Activated CD4-positive, alpha-beta T cell treated with anti-CD3 and anti-CD28 coated beads, Interleukin-2, amount 50 U/mL, for 1 hour (primary cell): ENCODE results near the gene SRBD1.
"Not testable (repeated sequence)": the region's sequence is repeated elsewhere in the genome, so short reads cannot be mapped to it uniquely, and the experiment has no call there.

Experiments
- DNase-seq: peaks from one replicate; pipeline ENCODE4 v3.0.0-alpha.2; 2020

Gene SRBD1

DNA sequence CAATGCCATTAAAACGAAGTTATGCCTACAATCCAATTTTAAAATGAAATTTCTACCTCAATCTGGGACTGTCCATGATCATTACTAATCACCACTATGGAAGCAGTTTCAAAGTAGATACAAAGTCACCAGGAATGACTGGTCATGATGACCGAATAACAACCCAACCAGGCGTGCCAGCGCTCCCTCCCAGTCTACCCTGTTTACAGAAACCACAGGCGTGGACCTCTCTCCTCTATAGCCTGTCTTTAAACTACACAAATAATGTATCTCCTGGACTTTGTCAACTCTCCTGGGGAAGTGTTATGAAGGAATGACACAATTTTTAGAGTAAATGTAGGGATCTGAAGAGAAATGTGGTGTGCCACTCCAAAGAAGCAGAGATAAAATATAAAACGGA, 150.2 kb downstream of the SRBD1 start:
- DNase-seq = no peak

DNA sequence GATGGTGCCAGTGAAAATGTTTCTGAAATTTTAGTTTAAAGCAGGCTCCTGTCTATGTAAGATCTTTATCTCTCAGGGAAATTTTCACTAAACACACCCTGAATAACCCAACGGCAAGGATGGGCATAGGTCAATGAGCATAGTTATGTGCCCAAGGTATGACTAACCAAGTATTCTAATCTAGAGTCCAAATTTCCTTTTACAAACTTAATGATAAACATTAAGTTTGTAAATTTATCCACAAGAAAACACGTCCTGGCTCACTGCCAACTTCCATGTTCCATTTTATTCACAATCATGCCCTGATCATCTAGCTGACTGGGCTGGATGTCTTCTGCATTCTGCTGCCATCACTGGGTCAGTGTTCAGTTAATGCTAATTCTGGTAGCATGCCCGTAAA, 151.2 kb downstream of the SRBD1 start:
- no peak for DNase-seq

DNA sequence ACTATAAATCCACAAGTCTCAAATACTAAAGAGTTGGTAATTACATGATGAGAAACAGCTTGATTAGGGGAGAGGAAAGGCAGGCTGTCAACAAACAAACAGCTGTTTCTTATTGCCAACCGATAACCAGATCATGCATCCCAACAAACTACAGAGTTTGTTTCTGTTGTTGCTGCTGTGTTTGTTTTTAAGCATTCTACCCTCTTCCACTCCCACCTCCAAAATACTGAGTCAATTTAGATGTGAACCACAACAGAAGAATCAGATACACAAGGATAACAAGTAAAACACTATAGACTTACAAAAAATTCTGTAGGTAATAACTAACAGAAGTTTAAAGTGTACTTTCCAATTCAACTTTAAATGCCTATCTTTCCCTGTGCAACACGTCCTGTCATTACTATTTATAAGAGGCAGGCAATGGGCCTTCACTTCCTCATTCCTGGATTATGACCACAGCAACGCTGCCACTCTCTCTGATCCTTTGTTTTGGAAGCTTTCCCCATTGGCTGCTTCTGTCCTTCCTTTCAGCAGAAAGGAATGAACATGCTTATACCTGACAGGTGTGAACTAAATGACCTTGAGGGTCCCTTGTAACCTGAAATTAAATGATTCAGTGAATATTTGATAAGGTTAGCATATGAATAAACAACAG, 152.0 kb downstream of the SRBD1 start:
- no peak for DNase-seq

DNA sequence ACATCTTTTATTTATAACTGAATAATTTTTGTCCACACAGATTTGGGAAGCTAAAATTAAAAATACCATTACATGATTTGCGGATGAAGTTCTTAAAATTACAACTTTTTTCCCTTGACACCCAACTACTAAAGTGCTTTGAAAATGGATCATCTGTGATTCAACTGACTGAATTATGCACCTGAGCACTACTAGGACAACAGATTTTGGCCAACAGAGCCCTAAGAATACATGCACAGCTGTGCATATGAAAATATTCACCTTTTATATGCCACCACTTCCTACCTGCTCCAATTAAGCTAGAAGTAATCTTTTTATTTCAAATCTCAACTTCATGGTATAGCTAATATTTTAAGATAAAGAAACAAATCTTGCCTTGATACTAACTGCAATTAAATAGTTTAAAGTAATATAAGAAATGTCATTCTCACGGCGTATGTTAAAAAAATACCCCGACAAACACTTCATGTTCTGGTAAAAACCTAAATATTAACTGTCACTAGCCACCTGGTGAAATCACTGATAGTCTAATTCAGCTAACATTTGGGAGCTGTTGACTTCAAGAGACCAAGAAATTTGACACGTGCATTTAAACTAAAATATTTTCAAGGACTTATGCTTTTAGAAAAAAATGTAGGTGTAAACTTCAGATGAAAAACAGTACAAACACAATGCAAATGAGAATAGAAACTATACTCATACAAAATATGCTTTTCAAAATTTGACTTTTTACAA, 153.7 kb downstream of the SRBD1 start:
- no peak for DNase-seq

DNA sequence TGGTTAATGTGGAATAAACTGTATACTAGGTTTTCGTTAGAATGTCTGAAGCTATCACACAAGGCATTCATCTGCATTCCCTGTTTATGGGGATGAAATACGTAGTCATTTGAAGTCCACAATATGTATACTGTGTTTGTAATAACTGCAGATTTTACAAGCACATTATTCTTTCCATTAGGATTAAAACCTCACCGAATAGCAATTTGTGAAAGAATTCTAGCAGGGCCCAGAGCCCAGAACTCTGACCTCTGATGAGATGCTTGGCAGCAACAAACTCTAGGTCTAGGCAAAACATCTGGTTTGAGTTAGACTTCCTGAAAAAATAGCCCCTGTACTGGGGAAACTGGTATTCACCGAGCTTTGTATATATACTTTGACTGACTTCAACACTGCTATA, 158.2 kb downstream of the SRBD1 start:
- no peak for DNase-seq

DNA sequence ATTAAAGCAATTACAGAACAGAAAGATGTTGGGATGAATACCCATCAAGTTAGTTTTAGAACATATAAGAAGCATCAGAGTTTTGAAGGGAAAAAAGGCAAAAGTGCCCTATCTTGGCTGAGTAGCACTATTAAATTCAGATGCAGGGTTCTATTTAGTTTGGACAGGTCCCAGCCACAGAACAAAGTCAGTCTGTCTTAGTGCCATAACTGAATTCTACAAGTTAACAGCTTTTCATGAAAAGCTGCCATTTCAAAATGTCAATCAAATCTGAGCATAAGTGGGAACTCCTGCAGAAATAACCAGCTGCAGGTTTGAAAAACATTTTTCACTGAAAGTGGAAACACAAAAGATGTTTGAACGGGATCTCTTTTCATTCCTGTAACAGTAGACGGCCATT, 160.4 kb downstream of the SRBD1 start:
- DNase-seq = no peak

DNA sequence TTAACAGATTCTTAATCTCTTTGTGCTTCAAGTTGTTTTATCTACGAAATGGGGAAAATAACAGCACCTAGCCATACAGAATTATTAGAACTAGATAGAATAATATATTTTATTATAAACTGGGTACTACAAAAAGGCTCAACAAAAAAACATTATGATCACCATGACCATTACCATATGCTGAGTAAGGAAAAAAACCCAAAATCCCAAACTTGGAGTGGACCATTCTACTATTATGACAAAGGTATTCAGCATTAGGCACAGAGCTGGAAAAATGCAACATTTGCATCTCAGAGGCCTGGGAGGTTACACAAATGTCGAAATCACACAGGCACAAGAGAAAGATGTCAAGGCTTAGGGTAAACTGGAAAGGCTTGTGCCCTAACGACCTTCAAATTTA, 162.8 kb downstream of the SRBD1 start:
- no peak for DNase-seq

DNA sequence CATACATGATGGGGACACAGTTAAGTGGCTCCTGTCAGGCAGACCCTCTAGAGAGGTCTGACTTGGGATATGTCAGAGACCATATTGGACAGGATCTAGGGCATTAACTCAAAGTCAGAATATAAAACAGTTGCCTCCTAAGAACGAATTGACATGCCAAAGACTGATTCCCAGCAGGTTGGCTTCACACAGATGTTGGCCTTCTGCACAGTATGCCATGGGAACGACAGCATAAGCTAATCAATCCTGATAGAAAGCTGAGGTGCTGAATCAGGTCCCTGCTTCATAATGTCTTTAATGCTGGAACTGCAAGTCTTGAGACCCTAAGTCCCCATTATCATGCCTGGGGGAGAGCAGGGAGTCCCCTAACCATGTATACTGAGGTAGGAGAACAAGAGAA, 165.1 kb downstream of the SRBD1 start:
- DNase-seq = no peak

DNA sequence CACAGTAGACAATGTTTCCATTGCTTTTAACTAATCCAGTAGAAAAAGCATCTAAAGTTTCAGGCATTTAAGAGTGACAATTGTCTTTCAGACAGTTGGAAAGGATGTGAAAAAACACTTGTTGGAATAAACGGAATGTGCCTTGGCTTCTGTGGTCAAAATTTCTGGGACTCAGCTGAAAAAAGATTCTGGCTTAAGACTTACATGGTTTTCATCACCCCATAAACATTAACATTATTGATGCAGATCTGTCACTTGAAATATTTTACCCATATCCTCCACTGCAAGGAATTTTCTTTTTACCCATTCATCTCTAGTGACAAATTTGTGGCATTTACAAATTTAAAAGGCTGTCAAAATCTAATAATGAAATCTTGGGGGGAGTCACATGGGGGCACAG, 166.0 kb downstream of the SRBD1 start:
- DNase-seq = no peak

DNA sequence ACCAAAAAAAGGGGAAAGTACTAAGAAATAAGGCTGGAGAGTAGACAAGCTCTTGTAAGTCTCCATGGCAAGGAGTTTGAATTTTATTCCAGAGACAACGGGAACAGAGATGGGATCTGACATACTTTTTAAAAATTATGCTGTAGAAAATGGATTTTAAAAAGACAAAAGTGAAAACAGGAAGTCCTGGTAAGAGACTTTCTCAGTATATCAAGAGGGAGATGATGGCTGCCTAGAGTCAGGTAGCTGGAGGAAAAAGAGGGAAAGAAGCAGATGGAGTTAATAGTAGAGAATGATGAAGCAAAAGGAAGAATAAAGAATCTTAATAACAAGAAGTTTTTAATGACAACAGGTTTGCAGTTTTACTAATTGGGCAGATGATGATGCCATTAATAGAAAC, 168.1 kb downstream of the SRBD1 start:
- no peak for DNase-seq

DNA sequence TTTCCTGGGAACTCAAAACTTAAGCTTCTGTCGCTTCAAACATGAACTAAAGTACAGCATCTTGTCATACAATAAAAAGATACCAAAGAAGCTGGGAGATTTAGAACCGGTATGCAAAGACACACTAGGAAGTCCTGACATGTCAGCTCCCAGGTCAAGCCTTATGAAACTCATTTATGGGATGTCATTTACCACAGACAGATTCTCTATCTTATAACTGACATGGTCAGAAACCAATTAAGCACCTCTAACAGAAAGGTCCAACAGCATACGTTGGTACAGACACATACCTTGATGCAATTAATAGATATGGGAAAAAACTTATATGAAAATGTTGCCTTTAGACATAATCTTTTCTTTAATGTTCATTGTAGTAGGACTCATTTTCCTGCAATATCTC, 169.0 kb downstream of the SRBD1 start:
- no peak for DNase-seq

DNA sequence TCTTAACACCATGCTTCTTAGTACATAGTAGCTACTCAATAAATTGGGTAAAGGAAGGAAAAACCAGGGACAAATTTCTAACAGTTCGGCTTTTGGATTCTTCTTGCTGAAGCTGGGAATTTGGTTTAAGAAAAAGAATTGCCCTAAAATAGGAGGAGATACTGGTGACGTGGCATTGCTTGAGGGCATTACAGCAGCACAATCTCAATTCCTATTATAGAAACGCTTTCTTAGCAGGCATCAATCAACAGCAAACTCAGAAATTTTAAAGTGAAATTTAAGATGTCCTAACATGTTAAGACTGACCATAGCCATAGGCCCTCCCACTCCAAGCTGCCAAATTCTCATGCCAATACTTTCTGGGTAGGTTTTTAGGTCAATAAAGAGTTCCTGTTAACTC, 169.5 kb downstream of the SRBD1 start:
- DNase-seq = no peak

DNA sequence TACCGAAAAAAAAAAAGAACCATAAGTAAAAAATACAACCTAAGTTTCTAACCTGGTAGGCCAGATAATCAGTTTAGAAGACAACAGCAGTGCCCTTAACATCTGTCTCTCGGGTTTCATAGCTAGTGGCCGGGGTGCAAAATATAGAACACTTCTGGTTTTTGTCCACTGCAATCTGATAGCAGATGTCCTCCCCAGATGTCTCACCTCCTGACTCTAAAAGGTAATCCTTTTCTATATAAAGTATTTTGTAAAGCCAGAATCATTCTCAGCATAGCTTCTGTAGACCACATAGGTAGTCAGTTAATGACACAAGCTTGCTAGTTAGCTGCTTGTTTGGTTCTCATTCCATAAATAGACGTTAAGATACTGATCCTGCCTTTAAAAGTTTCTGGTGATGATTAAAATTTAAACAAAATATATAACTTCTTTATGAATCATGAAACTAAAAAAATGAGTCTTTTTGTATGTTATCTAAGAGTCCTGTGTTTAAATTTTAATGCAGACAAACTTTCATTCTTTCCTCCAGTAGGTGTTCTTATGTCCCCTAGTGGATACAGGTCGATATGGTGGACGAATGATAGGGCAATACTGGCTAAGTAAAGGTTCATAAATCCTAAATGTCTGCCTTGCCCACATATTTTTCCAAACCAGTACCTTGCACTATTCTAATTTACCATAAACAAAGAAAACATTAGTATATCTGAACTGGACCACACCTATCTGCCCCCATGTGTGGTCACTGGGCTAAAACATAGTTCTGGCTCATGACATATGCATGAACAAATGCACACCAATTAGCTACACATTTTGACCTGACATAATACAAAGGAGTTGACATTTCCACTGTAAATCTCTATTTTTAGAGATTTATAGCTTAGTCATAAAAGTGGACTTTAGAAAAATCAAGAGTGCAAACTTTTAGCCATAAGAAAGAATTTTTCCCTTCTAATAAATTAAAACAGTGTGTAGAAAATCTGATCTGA, 171.0 kb downstream of the SRBD1 start:
- no peak for DNase-seq

DNA sequence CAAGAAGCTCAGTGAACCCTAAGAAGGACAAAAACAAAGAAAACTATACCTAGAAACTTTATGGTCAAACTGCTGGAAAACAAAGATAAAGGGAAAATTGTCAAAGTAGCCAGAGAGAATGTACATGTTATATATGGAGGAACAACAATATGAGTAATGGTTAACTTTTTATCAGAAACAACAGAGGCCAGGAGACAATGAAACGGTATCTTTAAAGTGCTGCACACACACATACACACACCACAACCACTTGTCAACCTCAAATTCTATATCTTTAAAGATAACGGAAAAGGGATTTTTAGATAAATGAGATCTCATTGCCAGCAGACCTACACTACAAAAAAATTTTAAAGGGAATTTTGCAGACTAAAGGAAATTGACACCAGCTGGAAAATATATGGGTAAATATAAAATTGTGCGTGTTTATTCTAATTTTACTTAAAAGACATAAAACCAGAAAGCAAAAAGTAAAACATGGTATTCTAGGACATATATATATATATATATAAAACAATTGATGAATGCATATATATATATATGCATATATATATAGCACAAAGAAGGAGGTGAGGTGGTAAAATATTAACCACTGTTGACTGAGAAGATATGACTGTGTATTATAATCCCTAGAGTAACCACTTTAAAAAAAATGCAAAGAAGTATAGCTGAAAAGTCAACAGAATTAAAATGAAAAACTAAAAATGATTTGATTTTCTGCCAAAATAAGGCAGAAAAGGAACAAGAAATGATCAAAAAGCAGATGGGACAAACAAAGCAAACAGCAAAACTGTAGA, 172.0 kb downstream of the SRBD1 start:
- no peak for DNase-seq

DNA sequence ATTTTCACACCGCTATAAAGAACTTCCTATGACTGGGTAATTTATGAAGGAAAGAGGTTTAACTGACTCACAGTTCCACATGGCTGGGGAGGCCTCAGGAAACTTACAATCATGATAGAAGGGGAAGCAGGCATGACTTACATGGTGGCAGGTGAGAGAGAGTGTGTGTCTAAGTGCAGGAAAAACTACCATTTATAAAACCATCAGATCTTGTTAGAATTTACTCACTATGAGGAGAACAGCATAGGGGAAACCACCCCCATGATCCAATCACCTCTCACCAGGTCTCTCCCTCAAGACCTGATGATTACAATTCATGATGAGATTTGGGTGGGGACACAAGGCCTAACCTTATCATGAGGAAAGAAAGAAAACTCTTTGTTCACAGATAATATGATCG, 174.6 kb downstream of the SRBD1 start:
- DNase-seq = no peak

DNA sequence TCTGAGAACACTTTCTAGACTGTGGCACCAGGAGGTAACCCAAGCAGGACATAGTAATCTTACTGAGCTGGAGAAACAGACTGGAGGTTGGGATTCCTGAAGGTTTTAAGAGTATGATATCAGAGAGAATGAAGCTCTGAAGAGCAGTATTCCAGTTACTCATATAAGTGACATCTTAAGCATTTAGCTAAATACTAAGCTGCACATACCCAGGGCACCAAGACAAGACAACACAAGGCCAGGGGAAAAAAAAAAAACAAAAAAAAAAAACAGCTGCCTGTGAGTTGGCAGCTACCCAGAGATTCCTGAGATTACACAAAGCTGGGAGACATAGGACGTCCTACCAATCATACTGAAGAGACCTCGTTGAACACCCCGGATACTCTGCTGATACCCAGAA, 175.8 kb downstream of the SRBD1 start:
- no peak for DNase-seq

DNA sequence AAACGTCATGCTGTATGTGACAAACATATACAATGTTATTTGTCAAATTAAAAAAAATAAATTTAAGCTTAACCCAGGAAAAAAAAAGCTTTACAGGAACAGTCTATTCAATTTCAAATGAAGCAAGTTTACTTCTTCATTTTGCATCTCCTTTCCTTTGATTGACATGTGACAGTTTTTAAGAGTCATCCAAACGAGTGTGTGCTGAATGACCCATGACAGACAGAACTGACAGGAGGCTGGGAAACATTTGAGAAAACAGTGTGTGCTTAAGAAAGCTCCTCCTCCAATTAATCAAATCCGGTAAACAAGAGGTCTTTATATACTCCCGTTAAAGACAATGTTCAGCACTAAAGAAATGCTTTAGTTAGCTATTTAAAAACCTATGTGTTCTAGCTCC, 177.7 kb downstream of the SRBD1 start:
- no peak for DNase-seq

DNA sequence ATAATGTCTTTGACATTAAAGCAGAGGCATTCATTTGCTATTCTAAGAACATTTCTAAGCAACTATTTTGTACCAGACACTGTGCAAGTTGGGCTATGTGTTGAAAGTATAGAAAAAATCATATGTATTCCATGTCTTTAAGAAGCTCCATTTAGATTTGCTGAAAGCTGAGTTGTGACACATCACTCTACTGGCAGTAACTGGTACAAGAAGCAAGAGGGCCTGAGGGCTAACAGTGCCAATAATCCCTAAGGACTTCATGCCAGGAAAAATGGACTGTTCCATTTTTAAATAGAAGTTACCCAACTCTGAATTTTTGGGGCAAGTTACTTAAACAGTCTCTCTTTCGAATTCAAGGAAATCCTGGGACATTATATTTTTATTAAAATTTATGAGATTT, 178.7 kb downstream of the SRBD1 start:
- no peak for DNase-seq

DNA sequence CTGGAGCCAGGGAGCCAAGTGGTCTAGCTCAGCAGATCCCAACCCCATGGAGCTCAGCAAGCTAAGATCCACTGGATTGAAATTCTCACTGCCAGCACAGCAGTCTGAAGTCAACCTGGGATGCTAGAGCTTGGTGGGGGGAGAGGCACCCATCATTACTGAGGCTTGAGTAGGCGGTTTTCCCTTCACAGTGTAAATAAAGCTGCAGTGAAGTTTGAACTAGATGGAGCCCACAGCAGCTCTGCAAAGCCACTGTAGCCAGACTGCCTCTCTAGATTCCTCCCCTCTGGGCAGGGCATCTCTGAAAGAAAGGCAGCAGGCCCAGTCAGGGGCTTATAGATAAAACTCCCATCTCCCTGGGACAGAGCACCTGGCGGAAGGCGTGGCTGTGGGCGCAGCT, 185.0 kb downstream of the SRBD1 start:
- DNase-seq = not testable (repeated sequence)

DNA sequence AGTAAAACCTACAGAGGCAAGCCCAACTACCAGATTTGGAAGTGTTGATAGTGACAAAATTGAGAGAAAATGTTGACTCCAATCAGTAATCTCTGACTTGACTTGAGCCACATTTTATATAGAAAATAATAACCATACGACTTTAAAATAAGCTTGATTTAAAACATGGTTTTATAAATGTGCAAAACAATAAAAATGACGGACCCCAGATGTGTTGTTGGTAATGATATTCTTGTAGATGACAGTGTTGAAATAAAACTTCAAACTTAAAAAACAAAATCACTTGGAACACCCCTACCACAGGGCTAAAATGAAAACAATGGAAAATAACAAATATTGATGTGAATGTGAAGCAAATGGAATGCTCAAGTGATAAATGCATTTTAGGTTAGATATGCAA, 188.1 kb downstream of the SRBD1 start:
- DNase-seq = no peak

DNA sequence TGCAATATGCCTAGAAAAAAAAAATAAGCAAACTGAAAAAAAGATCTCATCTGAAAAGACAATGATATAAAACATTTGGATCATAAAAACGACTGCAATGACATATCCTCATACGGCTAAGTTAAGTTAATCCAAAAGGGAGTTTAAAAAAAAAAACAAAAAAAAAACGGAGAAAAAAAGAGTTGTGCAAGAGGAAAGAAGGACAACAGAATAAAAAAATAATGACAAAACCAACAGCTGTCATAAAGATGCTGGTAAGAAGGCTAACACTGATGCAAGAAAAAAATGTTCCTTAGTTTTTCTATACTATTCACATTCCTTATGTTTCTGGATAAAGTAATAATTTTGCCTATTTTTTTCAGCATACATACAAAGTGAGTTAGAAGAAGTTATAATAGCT, 192.5 kb downstream of the SRBD1 start:
- DNase-seq = no peak

DNA sequence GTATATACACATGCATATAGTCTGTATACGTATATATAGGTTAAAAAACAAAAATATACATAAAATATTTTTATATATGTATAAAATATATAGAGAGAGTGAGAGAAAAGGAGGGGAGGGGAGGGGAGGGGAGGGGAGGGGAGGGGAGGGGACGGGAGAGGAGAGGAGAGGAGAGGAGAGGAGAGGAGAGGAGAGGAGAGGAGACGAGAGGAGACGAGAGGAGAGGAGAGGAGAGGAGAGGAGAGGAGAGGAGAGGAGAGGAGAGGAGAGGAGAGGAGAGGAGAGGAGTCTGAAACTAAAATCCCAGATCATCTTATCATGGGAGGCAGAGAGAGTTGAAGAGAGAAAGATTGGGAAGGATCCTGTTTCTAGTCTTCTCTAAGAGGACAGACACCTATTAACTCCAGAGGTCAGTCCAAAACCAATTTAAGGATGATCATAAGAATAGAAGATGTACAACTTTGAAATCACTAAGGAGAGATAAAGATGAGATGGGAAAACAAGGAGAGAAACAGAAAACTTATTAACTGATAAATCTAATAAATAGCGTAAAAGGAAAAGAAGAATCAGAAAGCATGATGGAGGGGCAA, 195.4 kb downstream of the SRBD1 start:
- no peak for DNase-seq
